HG03135 (cell line): Measurements from ENCODE around the gene LUC7L2.
"Not testable (repeated sequence)": the region's sequence is repeated elsewhere in the genome, so short reads cannot be mapped to it uniquely, and the experiment has no call there.

ENCODE experiments used
- ATAC-seq: cut with Tn5 transposase; IDR thresholded peaks from one replicate; pipeline ENCODE4 v1.9.1; 2021; ENCODE audit warnings: mild to moderate bottlenecking, moderate library complexity; ENCODE audit not compliant: unreplicated experiment

Gene LUC7L2

DNA sequence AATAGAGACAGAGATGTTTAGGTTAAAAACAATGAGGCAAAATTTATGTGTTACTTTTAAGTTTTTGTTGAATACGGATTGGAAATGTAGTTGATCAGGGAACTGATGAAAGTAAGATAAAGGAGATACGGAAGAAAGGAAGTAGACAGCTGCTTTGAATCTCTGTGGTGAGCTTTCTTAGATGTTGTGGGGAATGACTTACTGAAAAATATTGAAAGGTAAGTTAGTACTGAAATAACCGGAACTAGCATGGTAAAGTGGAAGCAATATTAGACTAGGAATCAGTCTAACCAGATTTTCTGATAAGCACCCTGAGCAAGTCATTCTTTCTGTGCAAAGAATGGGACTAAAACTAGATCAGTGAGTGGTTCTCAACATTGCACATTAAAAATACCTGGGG is 34.8 kb downstream of the LUC7L2 start:
- ATAC-seq, result no peak

DNA sequence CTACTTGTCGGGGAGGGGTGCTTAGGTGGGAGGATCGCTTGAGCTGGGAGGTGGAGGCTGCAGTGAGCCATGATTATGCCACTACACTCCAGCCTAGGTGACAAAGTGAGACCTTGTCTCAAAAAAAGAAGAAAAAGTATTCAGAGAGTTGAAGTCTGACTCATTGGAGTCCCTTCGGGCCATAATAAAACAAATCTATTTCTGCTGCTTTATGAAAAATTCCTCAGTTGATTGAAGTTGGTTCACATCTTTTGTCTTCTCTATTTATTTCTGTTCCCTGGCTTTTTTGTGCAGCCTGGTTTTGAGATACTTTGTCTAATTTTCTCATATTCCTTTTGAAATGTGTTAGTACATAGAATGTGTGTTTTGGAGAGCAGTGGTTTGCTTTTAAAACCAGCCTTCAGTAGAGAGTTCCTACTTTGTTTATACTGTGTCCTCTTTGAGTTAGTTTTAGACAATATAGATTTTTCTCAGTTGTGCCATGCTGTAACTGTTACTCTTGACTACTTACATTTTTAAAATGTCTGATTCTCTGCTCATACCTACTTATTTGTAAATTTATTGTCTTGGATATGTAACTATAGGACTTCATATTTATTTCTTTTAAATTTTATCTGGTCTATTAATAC is 36.7 kb downstream of the LUC7L2 start:
- ATAC-seq, result no peak

GRCh38 chr7:139397192-139397591 is 37.5 kb downstream of the LUC7L2 start:
- ATAC-seq, result no peak

DNA sequence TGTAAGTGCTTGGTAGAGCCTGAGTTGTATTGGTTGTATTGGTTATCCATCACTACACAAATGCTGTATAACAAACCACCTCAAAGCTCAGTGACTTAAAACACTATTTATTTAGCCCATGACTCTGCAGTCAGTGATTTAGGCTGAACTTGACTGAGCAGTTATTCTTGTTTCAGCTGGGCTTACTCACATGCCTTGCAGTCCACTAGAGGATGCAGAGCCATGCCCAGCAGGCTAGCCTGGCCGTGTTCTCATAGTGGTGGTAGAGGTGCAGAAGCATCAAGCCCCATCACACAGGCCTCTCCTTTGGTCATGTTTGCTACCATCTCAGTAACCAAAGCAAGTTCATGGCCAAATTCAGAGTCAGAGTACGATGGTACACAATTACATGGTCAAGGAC is 43.9 kb downstream of the LUC7L2 start:
- ATAC-seq, result no peak

- no peak for ATAC-seq
Measured at GRCh38 chr7:139407555-139407954, 47.9 kb downstream of the LUC7L2 start.

DNA sequence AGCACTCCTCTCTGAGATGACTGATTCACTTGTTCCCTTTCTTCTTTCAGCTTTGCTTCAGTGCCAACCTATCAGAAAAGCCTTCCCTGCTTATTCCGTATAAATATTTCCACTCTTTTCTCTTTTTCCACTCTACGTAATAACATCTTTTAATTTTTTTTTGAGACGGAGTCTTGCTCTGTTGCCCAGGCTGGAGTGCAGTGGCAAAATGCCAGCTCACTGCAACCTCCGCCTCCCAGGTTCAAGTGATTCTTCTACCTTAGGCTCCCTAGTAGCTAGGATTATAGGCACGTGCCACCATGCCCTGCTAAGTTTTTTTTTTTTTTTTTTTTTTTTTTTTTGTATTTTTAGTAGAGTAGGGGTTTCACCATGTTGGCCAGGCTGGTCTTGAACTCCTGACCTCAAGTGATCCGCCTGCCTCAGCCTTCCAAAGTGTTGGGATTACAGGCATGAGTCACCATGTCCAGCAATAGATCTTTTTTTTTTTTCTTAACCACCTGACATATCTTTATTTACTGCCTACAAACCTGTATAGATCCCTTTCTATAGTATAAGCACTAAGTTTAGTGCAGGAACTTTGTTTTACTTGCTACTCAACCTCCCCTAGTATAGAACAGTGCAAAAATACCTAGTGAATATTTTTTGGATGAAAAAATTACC is 55.2 kb downstream of the LUC7L2 start:
- ATAC-seq, result not testable (repeated sequence)

DNA sequence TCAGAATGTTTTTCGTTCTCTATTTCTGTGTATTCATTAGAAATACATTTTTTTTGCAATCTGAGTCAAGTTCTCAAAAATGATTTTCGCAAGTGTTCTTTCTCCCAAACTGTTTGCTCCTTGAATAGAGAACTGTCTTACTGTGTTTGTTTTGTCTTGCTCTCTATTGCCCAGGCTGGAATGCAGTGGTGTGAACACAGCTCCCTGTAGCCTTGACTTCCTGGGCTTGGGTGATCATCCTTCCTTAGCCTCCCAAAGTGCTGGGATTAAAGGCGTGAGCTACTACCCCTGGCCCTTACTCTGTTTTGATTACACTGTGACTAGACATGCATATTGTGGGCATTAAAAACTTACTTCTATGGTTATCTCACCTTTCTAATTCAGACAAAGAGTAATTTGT is 56.7 kb downstream of the LUC7L2 start:
- no peak for ATAC-seq

DNA sequence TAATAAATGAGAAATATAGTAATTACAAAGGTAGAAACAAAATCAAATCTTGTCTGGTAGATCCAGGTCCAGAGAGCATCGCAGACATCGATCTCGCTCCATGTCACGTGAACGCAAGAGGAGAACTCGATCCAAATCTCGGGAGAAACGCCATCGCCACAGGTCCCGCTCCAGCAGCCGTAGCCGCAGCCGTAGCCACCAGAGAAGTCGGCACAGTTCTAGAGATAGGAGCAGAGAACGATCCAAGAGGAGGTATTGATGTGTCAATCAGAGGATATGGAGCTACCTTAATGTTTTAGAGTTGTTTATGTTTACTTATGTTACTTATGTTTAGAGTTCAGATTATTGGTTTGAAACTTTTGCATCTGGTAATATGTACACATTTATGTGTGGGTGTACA is 57.8 kb downstream of the LUC7L2 start:
- ATAC-seq, result no peak

DNA sequence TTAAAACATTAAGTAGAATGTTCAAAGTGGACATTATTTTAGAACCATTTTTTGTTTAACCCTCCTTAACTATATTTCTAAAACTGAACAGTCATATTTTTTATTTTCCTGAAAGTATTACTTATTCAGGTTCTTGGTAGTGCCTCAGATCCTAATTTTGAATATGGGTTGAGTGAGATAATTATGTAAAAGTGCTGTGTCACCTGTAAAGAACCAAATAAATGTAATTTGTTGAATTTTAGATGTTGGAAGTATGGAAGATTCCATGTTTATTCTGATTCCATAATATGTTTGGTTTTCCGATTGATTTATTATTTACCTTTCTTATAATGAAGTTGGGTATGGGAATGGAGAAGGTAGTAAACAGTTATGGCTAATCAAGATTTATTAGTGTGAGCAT is 61.4 kb downstream of the LUC7L2 start:
- ATAC-seq, result no peak

DNA sequence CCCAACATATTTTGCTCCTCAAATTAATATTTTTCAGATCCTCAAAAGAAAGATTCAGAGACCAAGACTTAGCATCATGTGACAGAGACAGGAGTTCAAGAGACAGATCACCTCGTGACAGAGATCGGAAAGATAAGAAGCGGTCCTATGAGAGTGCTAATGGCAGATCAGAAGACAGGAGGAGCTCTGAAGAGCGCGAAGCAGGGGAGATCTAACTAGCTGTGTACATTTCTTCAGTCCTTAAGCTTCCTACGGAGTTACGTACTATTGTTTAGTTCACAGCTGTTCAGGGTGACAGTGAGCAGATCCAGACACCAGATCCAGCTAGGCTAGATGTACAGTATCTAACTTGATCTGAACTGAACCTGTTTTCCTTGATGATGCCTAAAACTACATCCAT is 62.4 kb downstream of the LUC7L2 start:
- ATAC-seq, result no peak

GRCh38 chr7:139423091-139423490 is 63.4 kb downstream of the LUC7L2 start:
- ATAC-seq, result no peak

GRCh38 chr7:139424004-139424403 is 64.3 kb downstream of the LUC7L2 start:
- no peak for ATAC-seq

DNA sequence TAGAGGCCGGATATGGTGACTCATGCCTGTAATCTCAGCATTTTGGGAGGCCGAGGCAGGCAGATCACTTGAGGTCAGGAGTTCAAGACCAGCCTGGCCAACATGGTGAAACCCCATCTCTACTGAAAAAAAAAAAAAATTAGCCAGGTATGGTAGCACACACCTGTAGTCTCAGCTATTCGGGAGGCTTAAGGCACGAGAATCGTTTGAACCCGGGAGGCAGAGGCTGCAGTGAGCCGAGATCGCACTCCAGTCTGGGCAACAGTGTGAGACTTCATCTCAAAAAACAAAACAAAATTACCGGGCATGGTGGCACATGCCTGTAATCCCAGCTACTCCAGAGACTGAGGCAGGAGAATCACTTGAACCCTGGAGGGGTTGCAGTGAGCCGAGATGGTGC is 66.0 kb downstream of the LUC7L2 start:
- not testable (repeated sequence) for ATAC-seq

GRCh38 chr7:139426258-139427028 is 66.7 kb downstream of the LUC7L2 start:
- ATAC-seq, result no peak

- ATAC-seq, result no peak
Measured at GRCh38 chr7:139427029-139427420, 67.3 kb downstream of the LUC7L2 start.

DNA sequence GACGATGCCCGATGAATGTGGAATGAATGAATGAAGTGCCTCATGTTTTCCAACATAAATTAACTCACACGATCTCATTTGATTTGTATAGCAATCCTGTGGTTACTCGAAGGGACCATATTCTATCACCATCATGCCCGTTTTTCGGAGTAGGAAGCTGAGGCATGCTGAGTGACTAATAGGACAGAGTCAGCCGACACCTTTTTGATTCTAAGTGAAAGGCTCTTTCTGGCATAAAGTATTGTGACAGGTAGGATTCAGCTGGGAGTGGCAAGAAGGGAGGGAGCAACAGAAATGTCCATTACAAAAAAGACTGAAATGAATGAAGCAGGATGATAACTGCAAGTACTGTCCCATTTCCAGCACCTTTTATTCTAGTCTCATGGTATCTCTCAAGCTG is 68.1 kb downstream of the LUC7L2 start:
- no peak for ATAC-seq

DNA sequence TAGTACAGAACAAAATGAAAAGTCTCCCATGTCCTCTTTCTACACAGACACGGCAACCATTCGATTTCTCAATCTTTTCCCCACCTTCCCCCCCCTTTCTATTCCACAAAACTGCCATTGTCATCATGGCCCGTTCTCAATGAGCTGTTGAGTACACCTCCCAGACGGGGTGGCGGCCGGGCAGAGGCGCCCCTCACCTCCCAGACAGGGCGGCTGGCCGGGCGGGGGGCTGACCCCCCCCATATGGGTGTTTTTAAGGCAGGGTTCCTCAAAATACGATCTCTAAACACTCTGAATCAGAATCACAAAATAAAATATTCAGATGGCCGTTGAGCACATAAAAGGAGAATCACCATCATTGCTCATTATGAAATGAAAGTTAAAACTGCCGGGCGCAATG is 70.0 kb downstream of the LUC7L2 start:
- not testable (repeated sequence) for ATAC-seq

GRCh38 chr7:139430443-139430842 is 70.7 kb downstream of the LUC7L2 start:
- ATAC-seq, result no peak

- no peak for ATAC-seq
Measured at GRCh38 chr7:139431010-139431409, 71.3 kb downstream of the LUC7L2 start.

DNA sequence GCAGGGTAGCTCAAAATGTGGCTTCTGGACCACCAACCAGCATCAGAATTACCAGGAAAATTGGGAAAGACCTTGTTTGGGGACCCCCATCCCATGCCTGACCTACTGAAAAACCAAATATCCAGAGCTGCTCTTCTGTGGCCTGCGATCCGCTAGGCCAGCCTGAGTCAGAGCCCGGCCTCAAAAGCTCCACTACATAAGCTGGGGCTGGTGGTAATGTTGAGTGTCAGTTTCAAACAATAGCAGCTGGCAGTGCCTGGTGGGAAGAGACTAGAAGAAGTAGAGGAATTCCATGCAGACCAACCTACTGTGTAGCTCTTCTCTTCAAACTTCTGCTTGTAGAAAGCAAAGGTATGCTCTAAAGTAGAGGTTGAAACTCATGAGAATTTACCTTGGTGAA is 71.8 kb downstream of the LUC7L2 start:
- ATAC-seq, result no peak

GRCh38 chr7:139436806-139437205 is 77.1 kb downstream of the LUC7L2 start:
- no peak for ATAC-seq

GRCh38 chr7:139439375-139439774 is 79.7 kb downstream of the LUC7L2 start:
- no peak for ATAC-seq
